SK-N-MC (cell line): ENCODE results near the gene SLC35B1.

Experiments used
- EZH2 ChIP-seq: fragments of 200-600 bp; sonication (generic); IDR thresholded peaks from one replicate; pipeline ENCODE4 v1.6.1; 2017; ENCODE audit warnings: antibody characterized with exemption
- FOXP2 ChIP-seq: optimal IDR thresholded peaks from 2 replicates; pipeline ENCODE3; 2011; ENCODE audit warnings: mild to moderate bottlenecking, moderate library complexity; ENCODE audit not compliant: insufficient read depth; ENCODE audit errors: extremely low read length, control extremely low read depth
- POLR2AphosphoS5 ChIP-seq: IDR thresholded peaks from 2 replicates; pipeline ENCODE4 v1.6.1; 2012; ENCODE audit warnings: mild to moderate bottlenecking, low read depth, low read length, borderline replicate concordance

GRCh38 chr17:49667854-49668253 lies 39.9 kb downstream of the SLC35B1 start:
- TF ChIP-seq FOXP2, result no peak
- no peak for TF ChIP-seq POLR2AphosphoS5
- no peak for TF ChIP-seq EZH2
